ENCODE measurements around the gene GADL1. TPM values are rescaled to one million over a fixed set of nuclear protein-coding genes. Genes with fewer than 3 reads are reported as not detected.

GADL1 gene
- total RNA-seq, 2 experiments from 2014 or later, result not detected

DNA sequence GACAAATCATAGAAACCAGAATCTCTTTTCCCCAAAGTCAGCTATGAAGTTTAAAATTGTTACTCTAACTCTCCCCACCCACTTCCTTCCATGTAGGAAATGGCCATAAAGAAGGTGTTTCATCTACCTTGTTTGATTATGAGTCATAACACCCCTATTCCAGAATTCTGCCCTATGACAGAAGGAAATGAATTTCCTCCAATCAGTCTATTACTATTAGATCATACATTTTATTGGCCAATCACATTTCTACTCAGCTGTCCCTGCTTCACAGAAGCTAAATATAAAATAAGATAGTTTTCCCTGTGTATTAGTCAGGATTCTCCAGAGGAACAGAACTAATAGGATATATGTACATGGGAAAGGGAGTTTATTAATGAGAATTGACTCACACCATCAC, 186.0 kb downstream of the GADL1 start:
- H3K27ac Mint-ChIP-seq, result no peak overlapping the region
- CTCF ChIA-PET, result no interaction called here

DNA sequence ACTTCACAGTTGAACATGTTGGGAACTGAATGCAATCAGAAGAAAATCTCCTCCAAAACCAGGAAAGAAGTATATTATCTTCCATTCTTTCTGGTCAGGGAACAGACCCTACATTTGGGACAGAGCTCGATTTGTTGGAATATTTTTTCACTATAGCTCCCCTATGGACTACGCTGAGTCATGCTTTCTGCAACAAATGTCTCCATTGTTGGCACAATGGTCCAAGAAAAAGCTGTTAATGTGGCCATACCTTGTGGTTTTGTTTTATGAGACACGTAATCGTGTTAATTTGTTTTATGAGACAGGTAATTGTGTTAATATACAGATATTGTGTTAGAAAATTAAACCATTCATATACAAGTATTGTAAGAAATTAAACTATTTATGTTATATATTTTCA, 186.6 kb downstream of the GADL1 start:
- intact Hi-C loops (cut with micrococcal nuclease), result no loop called here
- peaks cover 10% of the 10 kb centered on the region for H3K36me3 Mint-ChIP-seq (ENCODE audit: low read depth)
- H3K4me1 Mint-ChIP-seq (ENCODE audit: low read depth), result peaks cover 20% of the 10 kb centered on the region
- no peaks in the 10 kb centered on the region for H3K27me3 Mint-ChIP-seq (ENCODE audit: low read depth)
- CTCF ChIA-PET, result no interaction called here
- H3K27ac Mint-ChIP-seq, result no peak overlapping the region
- peaks cover 11% of the 10 kb centered on the region for H3K9me3 Mint-ChIP-seq
- no peak overlapping the region for H3K4me3 Mint-ChIP-seq
- no peak for DNase-seq

More for the DNA sequence above, 186.0 kb downstream of the GADL1 start:
- Mint-ChIP-seq H3K4me1 (ENCODE audit: low read depth) (peaks cover 16% of the 10 kb centered on the region), H3K9me3 (peaks cover 11% of the 10 kb centered on the region), H3K4me3 (no peak overlapping the region), H3K36me3 (ENCODE audit: low read depth) (peaks cover 6% of the 10 kb centered on the region), H3K27me3 (ENCODE audit: low read depth) (no peaks in the 10 kb centered on the region)
- intact Hi-C loops (cut with micrococcal nuclease), result no loop called here
- DNase-seq, result no peak

DNA sequence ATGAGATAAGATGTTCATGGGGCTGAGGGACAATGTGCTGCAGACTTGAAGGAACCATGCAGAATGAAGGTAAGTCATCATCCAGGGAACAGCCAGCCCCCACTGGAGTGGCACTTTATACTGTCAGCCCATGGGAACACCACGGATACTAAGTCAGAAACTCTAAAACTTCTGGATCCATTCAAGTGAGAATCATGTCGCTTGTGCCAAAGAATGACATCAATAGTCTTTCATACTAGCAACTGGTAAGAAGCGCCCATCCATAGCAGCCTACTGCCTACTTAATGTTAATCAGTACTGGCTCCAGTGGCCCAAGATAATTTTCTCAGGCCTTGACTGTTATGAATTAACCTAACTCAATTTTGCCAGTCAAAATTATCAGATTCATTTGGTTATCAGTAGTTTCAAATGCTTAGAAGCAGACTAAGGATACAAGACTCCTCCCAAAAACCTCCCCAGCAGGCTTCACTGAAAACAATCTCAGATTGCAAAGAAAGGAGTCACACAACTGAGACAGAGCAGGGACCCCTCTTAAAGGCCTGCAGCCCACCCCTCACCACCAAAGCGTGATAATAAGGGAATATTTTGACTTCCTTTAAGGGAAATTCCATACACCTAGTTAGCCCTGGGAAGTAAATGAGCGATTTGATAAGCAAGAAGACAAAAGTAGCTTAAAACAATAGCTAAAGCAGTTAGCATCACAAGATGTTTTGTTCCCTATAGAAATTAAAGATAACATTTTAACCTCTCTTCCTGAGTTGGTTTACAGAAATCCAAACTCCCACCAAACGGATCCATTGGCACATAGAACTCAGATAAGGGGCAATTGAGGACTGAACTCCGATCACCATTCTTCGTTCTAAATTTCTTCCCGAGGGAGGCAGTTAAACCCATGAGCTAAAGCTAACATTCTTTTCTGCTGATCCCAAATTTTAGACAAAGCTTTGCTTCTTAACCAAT, 189.2 kb downstream of the GADL1 start:
- H3K4me1 Mint-ChIP-seq (ENCODE audit: low read depth), result peaks cover 23% of the 10 kb centered on the region
- no peaks in the 10 kb centered on the region for H3K27me3 Mint-ChIP-seq (ENCODE audit: low read depth)
- H3K27ac Mint-ChIP-seq, result no peak overlapping the region
- no peak for DNase-seq
- intact Hi-C loops (cut with micrococcal nuclease), result no loop called here
- H3K36me3 Mint-ChIP-seq (ENCODE audit: low read depth), result peaks cover 15% of the 10 kb centered on the region
- CTCF ChIA-PET, result interaction anchor here (0.6 to 1.6 kb wide), 2 partner anchors 12 to 186 kb away, joined by 3 to 6 read pairs; no protein-coding TSS in a partner anchor
- no peak overlapping the region for H3K4me3 Mint-ChIP-seq
- H3K9me3 Mint-ChIP-seq, result peaks cover 14% of the 10 kb centered on the region

DNA sequence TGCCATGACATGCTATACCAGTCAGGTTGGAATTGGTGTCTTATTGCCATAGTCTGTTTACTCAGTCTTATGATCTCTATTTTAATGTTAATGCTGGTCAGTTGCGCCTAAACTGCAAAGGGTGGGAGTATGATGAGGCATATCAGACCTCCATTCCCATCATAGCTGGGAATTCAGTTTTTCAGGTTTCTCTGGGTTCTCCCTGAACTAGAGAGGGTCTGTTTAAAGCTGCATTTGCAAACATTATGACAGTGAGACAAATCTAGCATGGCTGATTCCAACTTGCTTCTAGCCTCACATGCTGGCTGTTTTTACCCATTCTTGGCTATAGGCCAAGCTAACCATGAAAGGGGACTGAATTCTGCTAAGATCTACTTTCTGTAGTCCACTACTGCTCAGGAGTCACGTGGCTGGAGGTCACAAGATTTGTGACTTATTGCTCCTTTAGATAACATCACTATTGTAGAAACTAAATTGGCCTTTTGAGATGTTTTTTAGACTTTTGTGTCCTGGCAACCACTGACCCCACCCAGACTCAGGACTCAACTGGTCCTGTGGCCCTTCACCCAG, 191.5 kb downstream of the GADL1 start:
- peaks cover 11% of the 10 kb centered on the region for H3K4me1 Mint-ChIP-seq (ENCODE audit: low read depth)
- peaks cover 28% of the 10 kb centered on the region for H3K36me3 Mint-ChIP-seq (ENCODE audit: low read depth)
- CTCF ChIA-PET, result interaction anchor here (0.6 to 1.6 kb wide), 2 partner anchors 10 to 255 kb away, joined by 3 to 6 read pairs; no protein-coding TSS in a partner anchor
- H3K9me3 Mint-ChIP-seq, result peaks cover 12% of the 10 kb centered on the region
- H3K4me3 Mint-ChIP-seq, result no peak overlapping the region
- H3K27me3 Mint-ChIP-seq (ENCODE audit: low read depth), result no peaks in the 10 kb centered on the region
- no peak overlapping the region for H3K27ac Mint-ChIP-seq
- intact Hi-C loops (cut with micrococcal nuclease), result no loop called here
- DNase-seq, result no peak

GRCh38 chr3:30702038-30702827, 192.2 kb downstream of the GADL1 start:
- Mint-ChIP-seq H3K9me3 (peaks cover 12% of the 10 kb centered on the region), H3K27ac (no peak overlapping the region), H3K36me3 (ENCODE audit: low read depth) (peaks cover 33% of the 10 kb centered on the region), H3K4me3 (no peak overlapping the region), H3K4me1 (ENCODE audit: low read depth) (peaks cover 11% of the 10 kb centered on the region), H3K27me3 (ENCODE audit: low read depth) (no peaks in the 10 kb centered on the region)
- intact Hi-C loops (cut with micrococcal nuclease), result no loop called here
- CTCF ChIA-PET, result no interaction called here
- DNase-seq, result no peak

DNA sequence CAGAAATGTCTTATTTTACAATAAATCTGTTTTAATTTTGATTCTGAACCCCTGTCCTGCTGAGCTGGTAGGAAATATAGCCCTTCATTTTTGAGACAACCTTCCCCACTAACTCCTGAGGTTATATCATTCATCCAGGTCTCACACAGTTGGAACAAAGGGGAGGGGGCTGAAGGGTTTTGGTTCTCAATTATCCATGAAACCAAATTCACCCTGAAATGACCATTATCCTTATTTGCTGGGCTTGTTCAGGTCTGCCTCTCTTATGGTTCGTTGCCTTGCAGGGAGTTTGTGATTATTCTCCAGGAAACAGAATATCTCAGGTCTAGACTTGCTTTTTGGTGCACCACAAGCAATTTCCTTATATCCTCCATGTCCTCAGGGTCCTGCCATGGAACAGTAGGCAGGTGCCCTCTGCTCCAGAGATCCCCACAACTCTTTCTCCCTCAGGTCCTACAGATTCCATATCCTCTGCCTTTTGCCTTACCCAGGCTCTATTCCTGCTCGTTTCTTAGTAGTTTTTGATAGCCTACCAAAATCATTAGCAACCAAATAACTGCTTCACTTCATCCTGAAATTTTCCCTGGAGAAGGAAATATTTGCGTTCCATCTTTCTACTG, 193.6 kb downstream of the GADL1 start:
- intact Hi-C loops (cut with micrococcal nuclease), result loop anchor here (1.0 kb wide), 1 partner anchor 8 kb away; no protein-coding TSS in a partner anchor

DNA sequence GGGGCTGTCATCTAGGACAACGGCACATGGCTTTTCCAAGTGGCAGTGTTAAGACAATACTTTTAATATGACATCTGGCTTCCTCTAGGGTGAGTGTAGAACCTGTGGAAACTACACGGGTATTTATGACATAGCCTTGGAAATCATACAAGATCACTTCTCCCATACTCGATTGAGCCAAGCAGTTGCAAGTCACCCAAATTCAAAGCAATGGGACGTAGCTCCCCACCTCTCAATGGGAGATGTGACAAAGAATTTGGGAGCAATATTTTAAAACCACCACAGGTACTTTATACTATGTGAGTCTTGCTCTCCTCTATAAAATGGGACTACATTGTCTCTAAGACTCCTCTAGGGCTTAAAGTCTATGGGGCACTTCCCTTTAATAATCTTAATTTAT, 194.5 kb downstream of the GADL1 start:
- no peaks in the 10 kb centered on the region for H3K27me3 Mint-ChIP-seq (ENCODE audit: low read depth)
- H3K4me3 Mint-ChIP-seq, result no peak overlapping the region
- no peak overlapping the region for H3K27ac Mint-ChIP-seq
- intact Hi-C loops (cut with micrococcal nuclease), result no loop called here
- no peak for DNase-seq
- peaks cover 48% of the 10 kb centered on the region for H3K36me3 Mint-ChIP-seq (ENCODE audit: low read depth)
- peaks cover 4% of the 10 kb centered on the region for H3K9me3 Mint-ChIP-seq
- CTCF ChIA-PET, result no interaction called here
- H3K4me1 Mint-ChIP-seq (ENCODE audit: low read depth), result peaks cover 29% of the 10 kb centered on the region

More for the DNA sequence above, 193.6 kb downstream of the GADL1 start:
- peaks cover 44% of the 10 kb centered on the region for H3K36me3 Mint-ChIP-seq (ENCODE audit: low read depth)
- peaks cover 20% of the 10 kb centered on the region for H3K4me1 Mint-ChIP-seq (ENCODE audit: low read depth)
- CTCF ChIA-PET, result no interaction called here
- H3K4me3 Mint-ChIP-seq, result no peak overlapping the region
- H3K9me3 Mint-ChIP-seq, result peaks cover 4% of the 10 kb centered on the region
- DNase-seq, result no peak
- H3K27me3 Mint-ChIP-seq (ENCODE audit: low read depth), result no peaks in the 10 kb centered on the region
- no peak overlapping the region for H3K27ac Mint-ChIP-seq

- Mint-ChIP-seq H3K9me3 (peaks cover 4% of the 10 kb centered on the region), H3K4me3 (no peak overlapping the region), H3K36me3 (ENCODE audit: low read depth) (peaks cover 54% of the 10 kb centered on the region), H3K27me3 (ENCODE audit: low read depth) (no peaks in the 10 kb centered on the region), H3K4me1 (ENCODE audit: low read depth) (peaks cover 29% of the 10 kb centered on the region), H3K27ac (peak overlapping the region; percentile 19)
- CTCF ChIA-PET, result interaction anchor here (0.8 kb wide), 1 partner anchor 8 kb away, joined by 3 read pairs; no protein-coding TSS in a partner anchor
- intact Hi-C loops (cut with micrococcal nuclease), result no loop called here
- no peak for DNase-seq
Observed at GRCh38 chr3:30698549-30698948, 195.9 kb downstream of the GADL1 start.

- CTCF ChIA-PET, result interaction anchor here (0.6 to 0.8 kb wide), 2 partner anchors 32 to 135 kb away, joined by 3 read pairs; no protein-coding TSS in a partner anchor
- Mint-ChIP-seq H3K9me3 (no peaks in the 10 kb centered on the region), H3K27me3 (ENCODE audit: low read depth) (no peaks in the 10 kb centered on the region), H3K4me1 (ENCODE audit: low read depth) (peaks cover 40% of the 10 kb centered on the region), H3K36me3 (ENCODE audit: low read depth) (peaks cover 65% of the 10 kb centered on the region), H3K27ac (no peak overlapping the region), H3K4me3 (no peak overlapping the region)
- intact Hi-C loops (cut with micrococcal nuclease), result loop anchor here (2.0 kb wide), 1 partner anchor 32 kb away; no protein-coding TSS in a partner anchor
- DNase-seq, result no peak
Observed at GRCh38 chr3:30696896-30697295, 197.6 kb downstream of the GADL1 start.

DNA sequence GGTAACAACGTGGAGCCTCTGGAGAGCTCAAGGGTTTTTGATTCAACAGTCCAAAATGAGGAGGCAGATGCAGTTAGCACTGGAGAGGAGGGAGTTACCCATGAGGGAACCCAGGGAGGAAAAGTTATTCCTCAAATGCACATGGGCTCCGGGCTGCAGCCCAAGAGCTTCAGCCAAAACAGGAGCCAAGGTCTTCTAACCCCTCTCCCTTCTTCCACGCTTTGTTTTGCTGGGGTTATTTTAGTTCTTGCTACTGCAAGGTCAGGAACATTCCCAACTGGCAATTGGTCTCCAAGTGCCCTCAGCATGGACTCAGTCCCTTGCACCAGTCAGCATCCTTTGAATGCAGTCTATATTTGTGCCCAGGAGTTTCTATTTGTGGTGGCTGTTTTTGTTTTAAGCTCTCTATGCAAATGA, 198.1 kb downstream of the GADL1 start:
- Mint-ChIP-seq H3K27ac (peak overlapping the region; percentile 65), H3K27me3 (ENCODE audit: low read depth) (no peaks in the 10 kb centered on the region), H3K4me1 (ENCODE audit: low read depth) (peaks cover 43% of the 10 kb centered on the region), H3K36me3 (ENCODE audit: low read depth) (peaks cover 65% of the 10 kb centered on the region), H3K9me3 (no peaks in the 10 kb centered on the region), H3K4me3 (no peak overlapping the region)
- intact Hi-C loops (cut with micrococcal nuclease), result loop anchor here (2.0 kb wide), 1 partner anchor 32 kb away; no protein-coding TSS in a partner anchor
- CTCF ChIA-PET, result no interaction called here
- DNase-seq, result no peak

DNA sequence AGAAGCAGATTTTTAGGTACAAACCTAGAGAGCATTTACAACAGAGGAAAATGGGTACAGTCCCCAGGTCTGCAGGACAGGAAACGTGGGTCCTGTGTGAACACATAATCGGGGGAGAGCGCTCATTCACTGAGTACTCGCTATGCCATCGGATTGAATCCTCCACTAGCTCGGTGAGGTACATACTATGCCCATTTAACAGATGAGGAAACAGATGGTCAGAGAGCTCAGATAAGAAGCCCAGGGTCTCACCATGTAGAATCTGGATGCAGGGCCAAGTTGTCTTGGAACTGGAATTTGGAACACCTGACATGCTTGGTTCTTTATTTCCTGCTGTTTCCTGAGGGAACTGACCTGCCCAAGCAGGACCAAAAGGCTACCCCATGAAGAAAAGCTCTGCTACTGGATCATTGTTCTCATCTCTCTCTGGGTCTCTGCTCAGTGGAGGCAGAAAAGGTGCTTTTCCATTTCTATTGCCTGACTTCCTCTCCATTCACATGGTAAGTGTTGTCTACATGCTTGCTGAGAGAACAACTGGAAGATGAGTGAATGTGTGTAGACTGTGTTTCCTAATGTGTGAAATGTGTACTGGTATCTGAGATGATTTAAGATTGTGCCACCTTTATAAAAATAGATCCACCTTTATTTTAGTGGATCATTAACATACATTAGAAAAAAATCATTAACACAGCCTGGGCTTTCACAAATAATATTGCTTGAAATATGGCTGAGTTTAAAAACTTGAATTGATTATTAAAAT, 199.0 kb downstream of the GADL1 start:
- CTCF ChIA-PET, result no interaction called here
- peaks cover 50% of the 10 kb centered on the region for H3K4me1 Mint-ChIP-seq (ENCODE audit: low read depth)

More for the DNA sequence above, 199.0 kb downstream of the GADL1 start:
- Mint-ChIP-seq H3K27ac (peak overlapping the region; percentile 74), H3K36me3 (ENCODE audit: low read depth) (peaks cover 67% of the 10 kb centered on the region), H3K9me3 (no peaks in the 10 kb centered on the region), H3K27me3 (ENCODE audit: low read depth) (no peaks in the 10 kb centered on the region), H3K4me3 (no peak overlapping the region)
- intact Hi-C loops (cut with micrococcal nuclease), result loop anchor here (2.0 kb wide), 1 partner anchor 33 kb away; no protein-coding TSS in a partner anchor
- DNase-seq, result no peak

Data from activated naive CD4-positive, alpha-beta T cell treated with anti-CD3 and anti-CD28 coated beads for 36 hours (primary cell).